RWPE2 (cell line): ENCODE data around the gene ETNK2.

Source experiments
- ATAC-seq: fragments of 200-7000 bp; cut with Tn5 transposase; 3 replicates; pipeline ENCODE4 v1.9.1; 2021; ENCODE audit warnings: low read depth
- DNase-seq: peaks from one replicate; pipeline ENCODE4 v3.0.0-alpha.2; 2020; ENCODE audit warnings: low spot score
- H3K27ac ChIP-seq: fragments of 450-650 bp; 2 replicates; pipeline ENCODE4 v1.5.1; 2017; ENCODE audit warnings: mild to moderate bottlenecking; ENCODE audit not compliant: poor library complexity, severe bottlenecking
- H3K27me3 ChIP-seq: fragments of 250-450 bp; sonication (Bioruptor Pico); 2 replicates; pipeline ENCODE4 v1.5.1; 2021; ENCODE audit warnings: mild to moderate bottlenecking, moderate library complexity; ENCODE audit not compliant: insufficient read depth, poor library complexity, severe bottlenecking
- H3K36me3 ChIP-seq: fragments of 250-450 bp; sonication (Bioruptor Pico); 2 replicates; pipeline ENCODE4 v1.5.1; 2020; ENCODE audit warnings: low read depth, mild to moderate bottlenecking, moderate library complexity
- H3K4me1 ChIP-seq: fragments of 250-450 bp; sonication (Bioruptor Pico); 2 replicates; pipeline ENCODE4 v1.5.1; 2021; ENCODE audit warnings: mild to moderate bottlenecking, moderate library complexity; ENCODE audit not compliant: insufficient read depth, poor library complexity, severe bottlenecking
- H3K4me3 ChIP-seq: fragments of 250-450 bp; sonication (Bioruptor Pico); 2 replicates; pipeline ENCODE4 v1.5.1; 2021; ENCODE audit warnings: mild to moderate bottlenecking, moderate library complexity; ENCODE audit not compliant: severe bottlenecking
- H3K9me3 ChIP-seq: fragments of 250-450 bp; sonication (Bioruptor Pico); 2 replicates; pipeline ENCODE4 v1.5.1; 2021; ENCODE audit warnings: mild to moderate bottlenecking, moderate library complexity; ENCODE audit not compliant: severe bottlenecking
- TF ChIP-seq, protein P1 (sequence below): fragments of 450-650 bp; IDR thresholded peaks from one replicate; pipeline ENCODE4 v1.5.1; 2017; ENCODE audit warnings: mild to moderate bottlenecking, moderate library complexity; ENCODE audit not compliant: poor library complexity, severe bottlenecking

The ETNK2 gene

DNA sequence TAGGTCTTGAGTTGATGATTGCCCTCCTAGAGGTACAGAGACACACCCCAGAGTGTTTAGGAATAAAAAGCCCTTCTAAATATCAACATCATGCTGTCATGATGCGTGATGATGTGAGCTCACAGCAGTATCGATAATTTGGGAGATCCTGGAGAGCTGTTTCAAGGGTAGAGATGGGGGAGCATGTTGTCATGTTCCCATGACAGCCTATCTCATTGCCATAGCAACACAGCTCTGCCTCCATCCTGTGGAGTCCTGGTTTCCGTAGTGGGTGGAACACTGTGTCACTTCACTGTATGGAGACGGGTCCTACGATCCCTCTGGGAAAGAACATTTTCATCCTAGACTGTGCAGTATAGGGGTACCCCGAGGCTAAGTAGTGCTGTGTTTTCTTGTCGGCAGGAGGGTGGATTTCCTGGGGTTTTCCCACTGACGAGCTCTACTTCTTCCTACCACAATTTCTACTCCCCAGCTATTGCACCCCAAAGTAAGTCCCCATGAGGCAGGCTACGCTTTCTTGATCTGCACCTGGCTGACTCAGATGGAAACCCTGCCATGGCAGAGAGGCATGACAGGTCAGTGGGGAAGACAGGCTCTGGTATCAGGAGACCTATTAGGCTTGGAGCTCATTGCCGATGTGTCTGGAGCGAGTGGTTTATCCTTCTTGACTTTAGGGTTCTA, 37.3 kb upstream of the ETNK2 start:
- Histone ChIP-seq H3K27ac (no peak overlapping the region), H3K4me1 (peaks cover 8% of the 10 kb centered on the region), H3K27me3 (no peaks in the 10 kb centered on the region), H3K9me3 (no peaks in the 10 kb centered on the region), H3K4me3 (no peak overlapping the region), H3K36me3 (no peaks in the 10 kb centered on the region)
- ATAC-seq = no peak
- TF ChIP-seq, protein P1, sequence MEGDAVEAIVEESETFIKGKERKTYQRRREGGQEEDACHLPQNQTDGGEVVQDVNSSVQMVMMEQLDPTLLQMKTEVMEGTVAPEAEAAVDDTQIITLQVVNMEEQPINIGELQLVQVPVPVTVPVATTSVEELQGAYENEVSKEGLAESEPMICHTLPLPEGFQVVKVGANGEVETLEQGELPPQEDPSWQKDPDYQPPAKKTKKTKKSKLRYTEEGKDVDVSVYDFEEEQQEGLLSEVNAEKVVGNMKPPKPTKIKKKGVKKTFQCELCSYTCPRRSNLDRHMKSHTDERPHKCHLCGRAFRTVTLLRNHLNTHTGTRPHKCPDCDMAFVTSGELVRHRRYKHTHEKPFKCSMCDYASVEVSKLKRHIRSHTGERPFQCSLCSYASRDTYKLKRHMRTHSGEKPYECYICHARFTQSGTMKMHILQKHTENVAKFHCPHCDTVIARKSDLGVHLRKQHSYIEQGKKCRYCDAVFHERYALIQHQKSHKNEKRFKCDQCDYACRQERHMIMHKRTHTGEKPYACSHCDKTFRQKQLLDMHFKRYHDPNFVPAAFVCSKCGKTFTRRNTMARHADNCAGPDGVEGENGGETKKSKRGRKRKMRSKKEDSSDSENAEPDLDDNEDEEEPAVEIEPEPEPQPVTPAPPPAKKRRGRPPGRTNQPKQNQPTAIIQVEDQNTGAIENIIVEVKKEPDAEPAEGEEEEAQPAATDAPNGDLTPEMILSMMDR = no peak
- no peak for DNase-seq

DNA sequence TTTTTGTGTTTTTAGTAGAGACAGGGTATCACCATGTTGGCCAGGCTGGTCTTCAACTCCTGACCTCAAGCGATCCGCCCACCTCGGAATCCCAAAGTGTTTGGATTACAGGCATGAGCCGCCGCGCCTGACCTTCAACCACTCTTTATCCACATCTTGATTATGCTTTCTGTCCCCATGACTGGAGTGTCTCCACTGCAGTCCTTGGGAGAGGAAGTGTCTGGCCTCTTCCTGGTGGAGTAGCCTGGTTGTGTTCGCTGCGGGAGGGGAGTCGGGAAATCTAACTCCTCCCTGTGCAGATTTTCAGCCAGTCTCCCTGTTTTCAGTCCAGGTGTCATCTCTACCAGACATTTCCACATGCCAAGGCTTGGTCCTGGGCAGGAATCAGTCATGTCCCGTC, 34.8 kb upstream of the ETNK2 start:
- no peak for ATAC-seq

DNA sequence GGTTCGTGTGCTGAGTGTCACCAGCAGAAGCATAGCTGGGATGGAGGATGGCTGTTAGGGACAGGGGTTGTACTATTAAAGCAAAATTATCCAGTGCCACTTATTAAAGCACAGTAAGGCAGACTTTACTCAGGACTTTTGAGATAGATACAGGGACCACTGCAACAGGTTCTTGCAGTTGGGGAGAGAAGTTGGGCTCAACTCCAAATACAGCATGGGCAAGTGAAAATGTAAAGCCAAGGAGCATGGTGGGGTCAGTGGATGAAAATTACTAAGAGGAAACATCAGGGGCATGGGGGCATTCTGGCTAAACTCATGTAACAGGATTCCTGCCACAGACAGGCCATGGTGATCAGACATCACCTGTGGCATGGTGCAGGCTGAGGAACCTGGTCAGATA, 29.3 kb upstream of the ETNK2 start:
- ATAC-seq (no peak), DNase-seq (no peak)
- no peaks in the 10 kb centered on the region for H3K9me3 ChIP-seq
- TF ChIP-seq, protein P1 = no peak
- no peak overlapping the region for H3K27ac ChIP-seq
- no peaks in the 10 kb centered on the region for H3K4me1 ChIP-seq
- H3K27me3 ChIP-seq = no peaks in the 10 kb centered on the region
- H3K36me3 ChIP-seq = no peaks in the 10 kb centered on the region
- no peak overlapping the region for H3K4me3 ChIP-seq

More for the DNA sequence above, 34.8 kb upstream of the ETNK2 start:
- no peaks in the 10 kb centered on the region for H3K36me3 ChIP-seq
- no peaks in the 10 kb centered on the region for H3K9me3 ChIP-seq
- peaks cover 8% of the 10 kb centered on the region for H3K4me1 ChIP-seq
- H3K27ac ChIP-seq = no peak overlapping the region
- TF ChIP-seq, protein P1 = no peak
- H3K27me3 ChIP-seq = no peaks in the 10 kb centered on the region
- H3K4me3 ChIP-seq = no peak overlapping the region
- no peak for DNase-seq

DNA sequence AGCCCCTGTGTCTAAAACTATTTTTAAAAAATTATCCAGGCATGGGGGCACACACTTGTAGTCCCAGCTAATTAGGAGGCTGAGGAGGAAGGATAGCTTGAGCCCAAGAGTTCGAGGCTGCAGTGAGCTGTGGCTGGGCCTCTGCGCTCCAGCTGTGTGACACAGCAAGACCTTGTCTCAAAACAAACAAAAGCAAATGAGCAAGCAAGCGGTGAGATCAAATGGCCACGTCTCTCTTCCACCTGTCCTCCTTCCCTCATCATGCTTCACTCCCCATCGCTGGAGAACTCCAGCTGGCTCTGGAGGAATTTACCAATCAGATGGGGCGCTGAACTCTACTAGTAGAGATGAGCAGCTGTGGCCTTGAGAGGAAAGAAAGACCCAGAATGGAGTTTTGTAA, 28.3 kb upstream of the ETNK2 start:
- no peak overlapping the region for H3K4me3 ChIP-seq
- TF ChIP-seq, protein P1 = no peak
- no peak overlapping the region for H3K27ac ChIP-seq
- H3K27me3 ChIP-seq = no peaks in the 10 kb centered on the region
- no peak for DNase-seq
- H3K36me3 ChIP-seq = no peaks in the 10 kb centered on the region
- peaks cover 1% of the 10 kb centered on the region for H3K4me1 ChIP-seq
- no peak for ATAC-seq
- no peaks in the 10 kb centered on the region for H3K9me3 ChIP-seq

DNA sequence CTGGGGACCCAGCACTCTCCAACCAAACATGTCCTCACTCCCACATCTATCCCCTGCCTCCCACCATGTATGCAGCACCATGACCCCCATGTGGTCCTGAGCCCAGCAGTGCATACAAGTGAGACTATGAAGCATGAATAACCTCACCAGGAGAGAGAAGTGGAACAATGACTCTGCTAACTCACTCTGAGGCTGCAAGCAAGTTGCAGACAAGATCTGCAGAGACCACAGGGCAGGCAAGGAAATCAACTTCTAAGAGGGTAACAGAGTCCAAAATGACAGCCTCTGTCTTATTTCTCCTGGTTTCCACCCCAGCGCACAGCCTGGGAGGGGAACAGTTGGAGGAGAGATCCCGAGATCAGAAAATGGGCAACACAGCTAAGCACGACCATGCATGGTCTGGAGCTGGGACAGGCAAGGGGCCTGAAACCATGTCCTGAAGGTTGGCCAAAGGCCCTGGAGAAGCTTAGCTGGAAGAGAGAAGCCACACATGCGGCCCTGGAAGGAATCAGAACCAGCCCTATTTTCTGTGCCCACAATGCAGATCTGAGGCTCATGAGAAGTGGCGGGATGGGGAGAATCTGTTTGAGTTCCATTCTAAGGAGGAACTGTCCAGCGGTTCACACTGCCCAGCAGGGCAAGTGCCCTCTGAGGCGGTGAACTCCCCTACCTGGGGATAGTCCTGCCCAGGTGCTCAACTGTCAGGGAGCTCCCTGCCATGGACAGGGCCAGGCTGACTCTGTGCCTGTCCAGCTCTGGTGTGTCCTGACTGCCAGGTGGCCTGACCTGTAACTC, 26.8 kb upstream of the ETNK2 start:
- DNase-seq (no peak), ATAC-seq (no peak)
- no peak overlapping the region for H3K27ac ChIP-seq
- no peaks in the 10 kb centered on the region for H3K36me3 ChIP-seq
- no peak overlapping the region for H3K4me3 ChIP-seq
- no peaks in the 10 kb centered on the region for H3K27me3 ChIP-seq
- H3K4me1 ChIP-seq = peaks cover 7% of the 10 kb centered on the region
- H3K9me3 ChIP-seq = no peaks in the 10 kb centered on the region
- TF ChIP-seq, protein P1 = no peak
